Activated CD4-positive, alpha-beta T cell treated with anti-CD3 and anti-CD28 coated beads, Interleukin-2, amount 10 ng/mL, durations not matched to agents 24 days and 14 days (primary cell): ENCODE data around the gene ATG4C. TPM values are rescaled to one million over a fixed set of nuclear protein-coding genes. Genes with fewer than 3 reads are reported as not detected.
A peak's percentile ranks its signal among the peaks of the same experiment; 100 is the strongest.

Source experiments
- DNase-seq: peaks from one replicate; pipeline ENCODE4 v3.0.0; 2022
- H3K27ac Mint-ChIP-seq: one replicate; pipeline ENCODE4 v1.8.0; 2022; ENCODE audit warnings: mild to moderate bottlenecking, mixed read lengths
- H3K27me3 Mint-ChIP-seq: one replicate; pipeline ENCODE4 v1.8.0; 2022; ENCODE audit warnings: mixed read lengths
- H3K36me3 Mint-ChIP-seq: one replicate; pipeline ENCODE4 v1.8.0; 2022; ENCODE audit warnings: low read depth, mild to moderate bottlenecking, mixed read lengths
- H3K4me1 Mint-ChIP-seq: one replicate; pipeline ENCODE4 v1.8.0; 2021; ENCODE audit warnings: mixed read lengths
- H3K4me3 Mint-ChIP-seq: one replicate; pipeline ENCODE4 v1.8.0; 2022; ENCODE audit warnings: mild to moderate bottlenecking, moderate library complexity, mixed read lengths
- H3K9me3 Mint-ChIP-seq: one replicate; pipeline ENCODE4 v1.8.0; 2021; ENCODE audit warnings: mixed read lengths
- intact Hi-C: fragments of 100-400 bp; cut with micrococcal nuclease; formaldehyde crosslinking; loops from one replicate; pipeline ENCODE4 v1.15.1; 2023
- total RNA-seq: library from RNA; stranded (reverse); gene quantifications from 2 replicates; pipeline ENCODE4 v1.2.3, GENCODE V29; 2022

The ATG4C gene
- total RNA-seq, 1 donor from 2014 or later, result 8.9 TPM

- no peaks in the 10 kb centered on the region for H3K36me3 Mint-ChIP-seq
- DNase-seq, result no peak
- H3K4me1 Mint-ChIP-seq, result no peaks in the 10 kb centered on the region
- H3K4me3 Mint-ChIP-seq, result no peak overlapping the region
- H3K9me3 Mint-ChIP-seq, result no peaks in the 10 kb centered on the region
- intact Hi-C loops, result no loop called here
- no peaks in the 10 kb centered on the region for H3K27me3 Mint-ChIP-seq
- no peak overlapping the region for H3K27ac Mint-ChIP-seq
Observed at GRCh38 chr1:62836856-62837540, 53.1 kb downstream of the ATG4C start.

GRCh38 chr1:62840555-62840954 lies 56.6 kb downstream of the ATG4C start:
- no peaks in the 10 kb centered on the region for H3K36me3 Mint-ChIP-seq
- no peaks in the 10 kb centered on the region for H3K4me1 Mint-ChIP-seq
- no peak overlapping the region for H3K27ac Mint-ChIP-seq
- DNase-seq, result no peak
- H3K4me3 Mint-ChIP-seq, result no peak overlapping the region
- H3K27me3 Mint-ChIP-seq, result no peaks in the 10 kb centered on the region
- intact Hi-C loops, result loop anchor here (10.0 kb wide), 2 partner anchors 484 to 1404 kb away; partner anchors contain the start of gene FOXD3
- H3K9me3 Mint-ChIP-seq, result no peaks in the 10 kb centered on the region

- intact Hi-C loops, result loop anchor here (10.0 kb wide), 2 partner anchors 483 to 1403 kb away; partner anchors contain the start of gene FOXD3
- no peaks in the 10 kb centered on the region for H3K9me3 Mint-ChIP-seq
Observed at GRCh38 chr1:62841587-62842169, 57.7 kb downstream of the ATG4C start.

GRCh38 chr1:62844030-62844429 lies 60.1 kb downstream of the ATG4C start:
- no peaks in the 10 kb centered on the region for H3K4me1 Mint-ChIP-seq
- H3K27ac Mint-ChIP-seq, result no peak overlapping the region
- H3K36me3 Mint-ChIP-seq, result no peaks in the 10 kb centered on the region
- no peak overlapping the region for H3K4me3 Mint-ChIP-seq
- H3K27me3 Mint-ChIP-seq, result no peaks in the 10 kb centered on the region
- intact Hi-C loops, result loop anchor here (10.0 kb wide), 2 partner anchors 481 to 1401 kb away; partner anchors contain the start of gene FOXD3
- no peaks in the 10 kb centered on the region for H3K9me3 Mint-ChIP-seq
- no peak for DNase-seq

More at GRCh38 chr1:62841587-62842169, 57.7 kb downstream of the ATG4C start:
- Mint-ChIP-seq H3K27ac (no peak overlapping the region), H3K27me3 (no peaks in the 10 kb centered on the region), H3K4me1 (no peaks in the 10 kb centered on the region), H3K4me3 (no peak overlapping the region), H3K36me3 (no peaks in the 10 kb centered on the region)
- DNase-seq, result peak; percentile 76

GRCh38 chr1:62849031-62849430 lies 65.1 kb downstream of the ATG4C start:
- intact Hi-C loops, result loop anchor here (10.0 kb wide), 2 partner anchors 476 to 1396 kb away; partner anchors contain the start of gene FOXD3
- no peak overlapping the region for H3K27ac Mint-ChIP-seq
- H3K9me3 Mint-ChIP-seq, result no peaks in the 10 kb centered on the region
- H3K4me1 Mint-ChIP-seq, result no peaks in the 10 kb centered on the region
- DNase-seq, result no peak
- H3K27me3 Mint-ChIP-seq, result no peaks in the 10 kb centered on the region
- H3K4me3 Mint-ChIP-seq, result no peak overlapping the region
- H3K36me3 Mint-ChIP-seq, result no peaks in the 10 kb centered on the region

- intact Hi-C loops, result no loop called here
- Mint-ChIP-seq H3K27ac (no peak overlapping the region), H3K9me3 (no peaks in the 10 kb centered on the region), H3K36me3 (no peaks in the 10 kb centered on the region), H3K4me1 (no peaks in the 10 kb centered on the region), H3K27me3 (no peaks in the 10 kb centered on the region), H3K4me3 (no peak overlapping the region)
- no peak for DNase-seq
Observed at GRCh38 chr1:62852253-62852652, 68.3 kb downstream of the ATG4C start.

- no peaks in the 10 kb centered on the region for H3K9me3 Mint-ChIP-seq
- no peaks in the 10 kb centered on the region for H3K27me3 Mint-ChIP-seq
- intact Hi-C loops, result no loop called here
- no peak overlapping the region for H3K27ac Mint-ChIP-seq
- no peaks in the 10 kb centered on the region for H3K4me1 Mint-ChIP-seq
- H3K36me3 Mint-ChIP-seq, result no peaks in the 10 kb centered on the region
- no peak for DNase-seq
- H3K4me3 Mint-ChIP-seq, result no peak overlapping the region
Observed at GRCh38 chr1:62856960-62857359, 73.0 kb downstream of the ATG4C start.

GRCh38 chr1:62869217-62869754 lies 85.4 kb downstream of the ATG4C start:
- Mint-ChIP-seq H3K4me3 (no peak overlapping the region), H3K36me3 (no peaks in the 10 kb centered on the region), H3K9me3 (no peaks in the 10 kb centered on the region), H3K4me1 (no peaks in the 10 kb centered on the region), H3K27me3 (peaks cover 5% of the 10 kb centered on the region), H3K27ac (no peak overlapping the region)
- intact Hi-C loops, result no loop called here
- DNase-seq, result no peak

GRCh38 chr1:62870148-62870547 lies 86.2 kb downstream of the ATG4C start:
- no peak for DNase-seq
- Mint-ChIP-seq H3K4me3 (no peak overlapping the region), H3K36me3 (no peaks in the 10 kb centered on the region), H3K4me1 (no peaks in the 10 kb centered on the region), H3K27me3 (peaks cover 8% of the 10 kb centered on the region), H3K9me3 (no peaks in the 10 kb centered on the region), H3K27ac (no peak overlapping the region)
- intact Hi-C loops, result no loop called here

- intact Hi-C loops, result no loop called here
- no peak overlapping the region for H3K4me3 Mint-ChIP-seq
- H3K9me3 Mint-ChIP-seq, result no peaks in the 10 kb centered on the region
- DNase-seq, result no peak
- H3K36me3 Mint-ChIP-seq, result no peaks in the 10 kb centered on the region
- no peaks in the 10 kb centered on the region for H3K4me1 Mint-ChIP-seq
- no peak overlapping the region for H3K27ac Mint-ChIP-seq
- H3K27me3 Mint-ChIP-seq, result peaks cover 19% of the 10 kb centered on the region
Observed at GRCh38 chr1:62875676-62876075, 91.7 kb downstream of the ATG4C start.

- intact Hi-C loops, result no loop called here
- H3K4me1 Mint-ChIP-seq, result no peaks in the 10 kb centered on the region
- peaks cover 19% of the 10 kb centered on the region for H3K27me3 Mint-ChIP-seq
Observed at GRCh38 chr1:62876535-62876934, 92.6 kb downstream of the ATG4C start.

GRCh38 chr1:62877579-62877978 lies 93.6 kb downstream of the ATG4C start:
- DNase-seq, result no peak
- H3K9me3 Mint-ChIP-seq, result no peaks in the 10 kb centered on the region
- no peak overlapping the region for H3K27ac Mint-ChIP-seq
- H3K27me3 Mint-ChIP-seq, result peaks cover 19% of the 10 kb centered on the region
- intact Hi-C loops, result no loop called here
- H3K4me1 Mint-ChIP-seq, result no peaks in the 10 kb centered on the region
- no peak overlapping the region for H3K4me3 Mint-ChIP-seq
- no peaks in the 10 kb centered on the region for H3K36me3 Mint-ChIP-seq

More at GRCh38 chr1:62876535-62876934, 92.6 kb downstream of the ATG4C start:
- Mint-ChIP-seq H3K36me3 (no peaks in the 10 kb centered on the region), H3K27ac (no peak overlapping the region), H3K4me3 (no peak overlapping the region), H3K9me3 (no peaks in the 10 kb centered on the region)
- DNase-seq, result no peak

GRCh38 chr1:62879962-62880361 lies 96.0 kb downstream of the ATG4C start:
- intact Hi-C loops, result no loop called here
- Mint-ChIP-seq H3K27ac (no peak overlapping the region), H3K9me3 (no peaks in the 10 kb centered on the region), H3K36me3 (no peaks in the 10 kb centered on the region), H3K4me1 (no peaks in the 10 kb centered on the region), H3K27me3 (peaks cover 24% of the 10 kb centered on the region), H3K4me3 (no peak overlapping the region)
- DNase-seq, result no peak
